HL-60 (cell line): ENCODE measurements around the gene SCN10A.

ENCODE experiments used
- GABPA ChIP-seq: IDR thresholded peaks from 2 replicates; pipeline ENCODE4 v1.6.1; 2012; ENCODE audit warnings: low read depth
- POLR2AphosphoS5 ChIP-seq: IDR thresholded peaks from 2 replicates; pipeline ENCODE4 v1.6.1; 2012; ENCODE audit warnings: low read depth
- TF ChIP-seq, protein P1 (sequence below): IDR thresholded peaks from one replicate; pipeline ENCODE4 v1.5.1; 2011; ENCODE audit warnings: low read length, control low read depth, inconsistent platforms; ENCODE audit not compliant: insufficient read depth

DNA sequence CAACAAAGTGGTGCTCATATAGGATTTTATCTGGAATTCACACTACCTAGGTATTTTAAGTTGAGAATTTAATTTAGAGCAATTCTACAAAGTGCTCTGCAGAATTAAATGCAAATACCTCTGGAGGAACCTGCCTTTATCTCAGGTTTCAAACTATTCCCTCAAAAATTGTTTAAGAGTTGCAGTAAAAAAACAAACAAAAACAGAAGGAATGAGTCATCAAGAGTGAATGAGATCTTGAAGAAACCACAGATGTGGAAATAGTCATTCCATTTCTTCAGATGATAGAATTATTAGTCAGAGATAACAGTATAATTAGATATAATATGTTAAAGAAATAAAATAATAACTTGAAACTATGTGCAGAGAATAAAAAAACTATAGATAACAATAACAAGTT lies 85.7 kb downstream of the SCN10A start:
- TF ChIP-seq, protein P1, sequence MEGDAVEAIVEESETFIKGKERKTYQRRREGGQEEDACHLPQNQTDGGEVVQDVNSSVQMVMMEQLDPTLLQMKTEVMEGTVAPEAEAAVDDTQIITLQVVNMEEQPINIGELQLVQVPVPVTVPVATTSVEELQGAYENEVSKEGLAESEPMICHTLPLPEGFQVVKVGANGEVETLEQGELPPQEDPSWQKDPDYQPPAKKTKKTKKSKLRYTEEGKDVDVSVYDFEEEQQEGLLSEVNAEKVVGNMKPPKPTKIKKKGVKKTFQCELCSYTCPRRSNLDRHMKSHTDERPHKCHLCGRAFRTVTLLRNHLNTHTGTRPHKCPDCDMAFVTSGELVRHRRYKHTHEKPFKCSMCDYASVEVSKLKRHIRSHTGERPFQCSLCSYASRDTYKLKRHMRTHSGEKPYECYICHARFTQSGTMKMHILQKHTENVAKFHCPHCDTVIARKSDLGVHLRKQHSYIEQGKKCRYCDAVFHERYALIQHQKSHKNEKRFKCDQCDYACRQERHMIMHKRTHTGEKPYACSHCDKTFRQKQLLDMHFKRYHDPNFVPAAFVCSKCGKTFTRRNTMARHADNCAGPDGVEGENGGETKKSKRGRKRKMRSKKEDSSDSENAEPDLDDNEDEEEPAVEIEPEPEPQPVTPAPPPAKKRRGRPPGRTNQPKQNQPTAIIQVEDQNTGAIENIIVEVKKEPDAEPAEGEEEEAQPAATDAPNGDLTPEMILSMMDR = no peak
- no peak for TF ChIP-seq POLR2AphosphoS5
- no peak for TF ChIP-seq GABPA
